T-helper 1 cell treated with Interleukin-12 subunit alpha and Interleukin-12 subunit beta and Interleukin-4 antibody, amounts not matched to agents 30 μg/mL and 1 μg/mL, for 36 hours (primary cell): Measurements from ENCODE around the gene SAA1.

Source experiments
- H3K27ac Mint-ChIP-seq: one replicate; pipeline ENCODE4 v1.8.0; 2021; ENCODE audit warnings: mild to moderate bottlenecking, mixed read lengths
- H3K27me3 Mint-ChIP-seq: one replicate; pipeline ENCODE4 v1.8.0; 2021; ENCODE audit warnings: low read depth, mixed read lengths
- H3K36me3 Mint-ChIP-seq: one replicate; pipeline ENCODE4 v1.8.0; 2021; ENCODE audit warnings: low read depth, mixed read lengths
- H3K4me1 Mint-ChIP-seq: one replicate; pipeline ENCODE4 v1.8.0; 2021; ENCODE audit warnings: low read depth, mixed read lengths
- H3K4me3 Mint-ChIP-seq: one replicate; pipeline ENCODE4 v1.8.0; 2021; ENCODE audit warnings: mild to moderate bottlenecking, moderate library complexity, mixed read lengths
- H3K9me3 Mint-ChIP-seq: one replicate; pipeline ENCODE4 v1.8.0; 2021; ENCODE audit warnings: mixed read lengths

SAA1 gene

GRCh38 chr11:18265949-18266348 is at the start of gene SAA1:
TSS of gene SAA1 (plus strand) at chr11:18266264. CDS start at chr11:18266888, 624 bp downstream.
- H3K4me3 Mint-ChIP-seq: no peak within 1 kb of the TSS
- peaks cover 7% of the 10 kb centered on the region for H3K4me1 Mint-ChIP-seq
- no peaks in the 10 kb centered on the region for H3K9me3 Mint-ChIP-seq
- H3K36me3 Mint-ChIP-seq: no peaks in the 10 kb centered on the region
- H3K27ac Mint-ChIP-seq: peak within 1 kb of the TSS; percentile 9
- H3K27me3 Mint-ChIP-seq: no peaks in the 10 kb centered on the region

- Mint-ChIP-seq H3K36me3 (no peaks in the 10 kb centered on the region), H3K27me3 (peaks cover 43% of the 10 kb centered on the region), H3K4me1 (no peaks in the 10 kb centered on the region), H3K4me3 (no peak overlapping the region), H3K9me3 (no peaks in the 10 kb centered on the region), H3K27ac (no peak overlapping the region)
These were observed 44.7 kb upstream of the SAA1 start for GRCh38 chr11:18221274-18221876.

- H3K4me1 Mint-ChIP-seq: no peaks in the 10 kb centered on the region
- no peaks in the 10 kb centered on the region for H3K36me3 Mint-ChIP-seq
- no peak overlapping the region for H3K27ac Mint-ChIP-seq
- no peak overlapping the region for H3K4me3 Mint-ChIP-seq
- peaks cover 30% of the 10 kb centered on the region for H3K27me3 Mint-ChIP-seq
- H3K9me3 Mint-ChIP-seq: no peaks in the 10 kb centered on the region
These were observed 43.1 kb upstream of the SAA1 start for GRCh38 chr11:18222814-18223421.

GRCh38 chr11:18223591-18224387 is 42.3 kb upstream of the SAA1 start:
- Mint-ChIP-seq H3K4me3 (no peak overlapping the region), H3K27me3 (peaks cover 22% of the 10 kb centered on the region), H3K4me1 (no peaks in the 10 kb centered on the region), H3K9me3 (no peaks in the 10 kb centered on the region), H3K36me3 (no peaks in the 10 kb centered on the region), H3K27ac (no peak overlapping the region)

- Mint-ChIP-seq H3K27ac (no peak overlapping the region), H3K27me3 (peaks cover 6% of the 10 kb centered on the region), H3K9me3 (no peaks in the 10 kb centered on the region), H3K36me3 (no peaks in the 10 kb centered on the region), H3K4me1 (no peaks in the 10 kb centered on the region), H3K4me3 (no peak overlapping the region)
These were observed 40.2 kb upstream of the SAA1 start for GRCh38 chr11:18225913-18226312.

GRCh38 chr11:18229501-18229900 is 36.6 kb upstream of the SAA1 start:
- Mint-ChIP-seq H3K4me3 (no peak overlapping the region), H3K9me3 (no peaks in the 10 kb centered on the region), H3K27me3 (peaks cover 24% of the 10 kb centered on the region), H3K27ac (no peak overlapping the region), H3K36me3 (no peaks in the 10 kb centered on the region), H3K4me1 (no peaks in the 10 kb centered on the region)

GRCh38 chr11:18230859-18231258 is 35.2 kb upstream of the SAA1 start:
- Mint-ChIP-seq H3K27ac (no peak overlapping the region), H3K27me3 (peaks cover 29% of the 10 kb centered on the region), H3K9me3 (no peaks in the 10 kb centered on the region), H3K4me1 (no peaks in the 10 kb centered on the region), H3K36me3 (no peaks in the 10 kb centered on the region), H3K4me3 (no peak overlapping the region)

GRCh38 chr11:18233912-18234311 is 32.2 kb upstream of the SAA1 start:
- Mint-ChIP-seq H3K4me3 (no peak overlapping the region), H3K4me1 (no peaks in the 10 kb centered on the region), H3K9me3 (no peaks in the 10 kb centered on the region), H3K27me3 (peaks cover 59% of the 10 kb centered on the region), H3K27ac (no peak overlapping the region), H3K36me3 (no peaks in the 10 kb centered on the region)

GRCh38 chr11:18235394-18236334 is 30.4 kb upstream of the SAA1 start:
- H3K36me3 Mint-ChIP-seq: no peaks in the 10 kb centered on the region
- no peaks in the 10 kb centered on the region for H3K4me1 Mint-ChIP-seq
- no peak overlapping the region for H3K27ac Mint-ChIP-seq
- H3K27me3 Mint-ChIP-seq: peaks cover 74% of the 10 kb centered on the region
- no peak overlapping the region for H3K4me3 Mint-ChIP-seq
- H3K9me3 Mint-ChIP-seq: no peaks in the 10 kb centered on the region

GRCh38 chr11:18236664-18237356 is 29.3 kb upstream of the SAA1 start, which contains the start of gene SAA4:
TSS of gene SAA4 (minus strand) at chr11:18236802. CDS start at chr11:18235926, 876 bp downstream.
- H3K9me3 Mint-ChIP-seq: no peaks in the 10 kb centered on the region
- no peaks in the 10 kb centered on the region for H3K4me1 Mint-ChIP-seq
- H3K4me3 Mint-ChIP-seq: no peak within 1 kb of the TSS
- no peaks in the 10 kb centered on the region for H3K36me3 Mint-ChIP-seq
- H3K27ac Mint-ChIP-seq: no peak within 1 kb of the TSS
- H3K27me3 Mint-ChIP-seq: peaks cover 84% of the 10 kb centered on the region

GRCh38 chr11:18239655-18240054 is 26.4 kb upstream of the SAA1 start:
- no peak overlapping the region for H3K4me3 Mint-ChIP-seq
- no peaks in the 10 kb centered on the region for H3K9me3 Mint-ChIP-seq
- H3K4me1 Mint-ChIP-seq: peaks cover 10% of the 10 kb centered on the region
- H3K27me3 Mint-ChIP-seq: peaks cover 81% of the 10 kb centered on the region
- H3K36me3 Mint-ChIP-seq: no peaks in the 10 kb centered on the region
- H3K27ac Mint-ChIP-seq: no peak overlapping the region

- Mint-ChIP-seq H3K9me3 (no peaks in the 10 kb centered on the region), H3K27me3 (peaks cover 42% of the 10 kb centered on the region), H3K27ac (peak overlapping the region; percentile 53), H3K36me3 (no peaks in the 10 kb centered on the region), H3K4me1 (peaks cover 32% of the 10 kb centered on the region), H3K4me3 (no peak overlapping the region)
These were observed 22.2 kb upstream of the SAA1 start for GRCh38 chr11:18243783-18244362.

GRCh38 chr11:18245396-18245795 is 20.7 kb upstream of the SAA1 start:
- Mint-ChIP-seq H3K36me3 (no peaks in the 10 kb centered on the region), H3K27ac (no peak overlapping the region), H3K9me3 (no peaks in the 10 kb centered on the region), H3K27me3 (peaks cover 29% of the 10 kb centered on the region), H3K4me3 (no peak overlapping the region), H3K4me1 (peaks cover 32% of the 10 kb centered on the region)
